Activated T-cell treated with anti-CD3 and anti-CD28 coated beads, Interleukin-2, amount 50 U/mL, for 4 hours (primary cell): ENCODE measurements around the gene KRT86. TPM values are rescaled to one million over a fixed set of nuclear protein-coding genes. Genes with fewer than 3 reads are reported as not detected.
A peak's percentile ranks its signal among the peaks of the same experiment; 100 is the strongest.

Experiments
- ATAC-seq, 2 donors: fragments of 200-7000 bp; cut with Tn5 transposase; one replicate each; pipeline ENCODE4 v1.10.0; 2021
- DNase-seq: peaks from one replicate; pipeline ENCODE4 v3.0.0-alpha.2; 2020
- H3K27me3 Mint-ChIP-seq: one replicate; pipeline ENCODE4 v1.8.0; 2021; ENCODE audit warnings: low read depth, mixed read lengths
- H3K36me3 Mint-ChIP-seq: one replicate; pipeline ENCODE4 v1.8.0; 2022; ENCODE audit warnings: mixed read lengths; ENCODE audit not compliant: insufficient read depth
- H3K4me1 Mint-ChIP-seq: one replicate; pipeline ENCODE4 v1.8.0; 2021; ENCODE audit warnings: low read depth, mixed read lengths
- H3K4me3 Mint-ChIP-seq: one replicate; pipeline ENCODE4 v1.8.0; 2021; ENCODE audit warnings: mild to moderate bottlenecking, moderate library complexity, mixed read lengths
- H3K9me3 Mint-ChIP-seq: one replicate; pipeline ENCODE4 v1.8.0; 2021; ENCODE audit warnings: mixed read lengths
- total RNA-seq, 3 donors: library from RNA; stranded (reverse); gene quantifications; one replicate each; pipeline ENCODE4 v1.2.1, GENCODE V29; 2021

Gene KRT86
- total RNA-seq, result not detected

DNA sequence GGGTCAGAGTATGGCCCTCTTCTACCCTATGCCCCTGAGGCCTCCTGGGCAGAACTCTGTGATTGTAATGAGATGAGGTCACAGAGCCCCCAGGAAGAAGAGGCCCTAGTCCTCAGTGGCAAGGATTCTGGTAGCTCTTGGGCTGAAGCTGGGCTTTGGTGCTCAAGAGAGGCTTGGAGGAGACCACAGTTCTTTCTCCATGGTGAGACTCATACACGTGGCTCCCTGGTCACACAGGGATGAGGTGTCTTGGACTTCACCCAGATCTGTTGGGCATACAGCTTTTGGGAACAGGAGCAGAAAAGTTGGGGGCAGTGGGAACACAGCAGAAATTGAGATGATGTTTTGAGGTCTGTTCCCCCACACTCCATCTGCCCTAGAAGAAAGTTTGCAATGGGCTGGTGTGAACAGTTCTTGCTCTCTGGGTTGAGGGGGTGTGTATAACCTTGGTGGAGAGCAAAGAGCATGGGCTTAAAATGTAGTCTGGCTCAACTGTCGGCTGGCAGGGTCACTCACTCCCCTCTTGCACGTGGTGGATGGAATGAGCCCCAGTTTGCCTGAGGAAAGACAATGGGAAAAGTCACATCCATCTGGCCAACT is at the start of gene KRT86:
TSS of gene KRT86 (plus strand) at position 125 of the 600 bp plus-strand sequence. CDS start 27,272 bp downstream, outside the sequence.
- H3K4me1 Mint-ChIP-seq, result peaks cover 7% of the 10 kb centered on the region
- DNase-seq, result no peak

DNA sequence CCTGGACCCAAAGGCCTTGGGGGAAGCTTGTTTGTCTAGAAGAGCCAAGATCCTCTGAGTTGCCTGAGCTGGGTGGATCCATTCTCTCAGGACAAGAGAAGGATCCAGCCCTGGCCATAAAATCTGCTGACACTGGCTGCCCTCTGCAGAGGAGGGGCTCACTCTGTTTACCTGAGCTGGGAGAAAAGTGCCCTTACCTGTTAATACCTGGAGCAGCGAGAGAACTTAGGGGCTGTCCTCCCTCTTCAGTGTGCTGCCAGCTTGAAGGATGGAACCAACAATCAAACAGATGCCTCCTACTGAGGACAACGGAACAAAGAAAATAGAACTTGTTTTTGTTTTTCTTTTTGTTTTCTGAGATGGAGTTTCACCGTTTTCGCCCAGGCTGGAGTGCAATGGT is 48.7 kb upstream of the KRT86 start:
- Mint-ChIP-seq H3K27me3 (peaks cover 43% of the 10 kb centered on the region), H3K4me1 (peaks cover 16% of the 10 kb centered on the region), H3K4me3 (no peak overlapping the region), H3K36me3 (no peaks in the 10 kb centered on the region), H3K9me3 (no peaks in the 10 kb centered on the region)
- DNase-seq (no peak), ATAC-seq (no peak)

More for the DNA sequence above, at the start of gene KRT86:
- Mint-ChIP-seq H3K27me3 (peaks cover 38% of the 10 kb centered on the region), H3K4me3 (no peak within 1 kb of the TSS), H3K9me3 (no peaks in the 10 kb centered on the region), H3K36me3 (no peaks in the 10 kb centered on the region)
- ATAC-seq, result no peak

- H3K9me3 Mint-ChIP-seq, result no peaks in the 10 kb centered on the region
- DNase-seq (no peak), ATAC-seq (no peak)
- H3K36me3 Mint-ChIP-seq, result no peaks in the 10 kb centered on the region
- peaks cover 40% of the 10 kb centered on the region for H3K27me3 Mint-ChIP-seq
- H3K4me3 Mint-ChIP-seq, result no peak overlapping the region
- H3K4me1 Mint-ChIP-seq, result peaks cover 11% of the 10 kb centered on the region
Observed at GRCh38 chr12:52226446-52226845, 48.0 kb upstream of the KRT86 start.

GRCh38 chr12:52227606-52228166 is 46.8 kb upstream of the KRT86 start:
- DNase-seq (no peak), ATAC-seq (no peak)
- peaks cover 6% of the 10 kb centered on the region for H3K4me1 Mint-ChIP-seq
- peaks cover 50% of the 10 kb centered on the region for H3K27me3 Mint-ChIP-seq
- H3K9me3 Mint-ChIP-seq, result no peaks in the 10 kb centered on the region
- no peak overlapping the region for H3K4me3 Mint-ChIP-seq
- H3K36me3 Mint-ChIP-seq, result no peaks in the 10 kb centered on the region

- no peaks in the 10 kb centered on the region for H3K9me3 Mint-ChIP-seq
Observed at GRCh38 chr12:52228366-52228765, 46.1 kb upstream of the KRT86 start.

DNA sequence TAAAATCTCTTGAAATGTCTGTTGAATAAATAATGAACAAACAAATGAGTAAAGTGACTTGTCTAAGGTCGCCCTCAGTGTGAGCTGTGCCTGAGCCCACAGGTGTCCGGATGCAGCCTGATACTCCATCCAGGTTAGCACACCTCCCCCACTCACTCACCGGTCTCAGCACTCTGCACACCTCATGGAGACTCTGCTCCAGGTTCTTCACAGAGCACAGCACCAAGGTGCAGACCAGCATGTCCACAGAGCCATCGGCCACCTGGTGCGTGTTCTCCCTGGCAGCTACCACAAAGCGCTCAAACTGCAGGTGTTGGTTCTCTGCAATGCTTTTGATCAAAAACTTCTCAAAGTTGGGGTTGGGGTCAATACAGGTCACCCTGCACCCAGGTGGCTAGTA is 45.5 kb upstream of the KRT86 start:
- peaks cover 5% of the 10 kb centered on the region for H3K4me1 Mint-ChIP-seq
- H3K36me3 Mint-ChIP-seq, result no peaks in the 10 kb centered on the region
- no peak for ATAC-seq
- no peaks in the 10 kb centered on the region for H3K9me3 Mint-ChIP-seq
- H3K27me3 Mint-ChIP-seq, result peaks cover 52% of the 10 kb centered on the region
- no peak for DNase-seq
- no peak overlapping the region for H3K4me3 Mint-ChIP-seq

More at GRCh38 chr12:52228366-52228765, 46.1 kb upstream of the KRT86 start:
- Mint-ChIP-seq H3K36me3 (no peaks in the 10 kb centered on the region), H3K4me1 (peaks cover 6% of the 10 kb centered on the region), H3K27me3 (peaks cover 51% of the 10 kb centered on the region), H3K4me3 (no peak overlapping the region)
- DNase-seq (no peak), ATAC-seq (no peak)

DNA sequence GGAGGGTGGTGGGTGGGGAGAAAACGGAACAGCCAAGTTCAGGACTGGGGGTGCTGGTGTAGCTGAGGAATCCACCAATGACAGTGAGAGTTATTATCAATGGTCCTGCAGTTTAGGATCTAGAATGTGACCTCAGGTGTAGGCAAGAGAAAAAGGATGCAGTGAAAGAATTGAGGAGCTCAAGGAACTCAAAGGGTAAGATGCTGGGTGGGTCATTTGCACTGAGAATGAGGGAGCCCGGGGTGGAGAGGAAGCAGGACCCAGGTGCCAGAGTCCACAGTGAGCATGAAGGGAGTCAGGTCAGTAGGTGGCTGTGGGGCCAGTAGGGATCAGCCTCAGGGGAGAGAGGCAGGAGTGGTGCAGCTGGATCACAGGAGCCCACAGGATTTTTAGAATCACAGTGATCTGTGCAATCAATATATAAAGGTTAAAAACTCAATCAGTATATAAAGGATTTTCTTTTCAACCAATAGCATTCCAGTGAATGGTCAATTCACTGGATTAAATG is 44.6 kb upstream of the KRT86 start:
- Mint-ChIP-seq H3K36me3 (no peaks in the 10 kb centered on the region), H3K4me3 (no peak overlapping the region), H3K9me3 (no peaks in the 10 kb centered on the region), H3K27me3 (peaks cover 51% of the 10 kb centered on the region), H3K4me1 (no peaks in the 10 kb centered on the region)
- ATAC-seq (no peak), DNase-seq (no peak)

- H3K36me3 Mint-ChIP-seq, result no peaks in the 10 kb centered on the region
- DNase-seq (no peak), ATAC-seq (no peak)
- H3K27me3 Mint-ChIP-seq, result peaks cover 53% of the 10 kb centered on the region
- no peaks in the 10 kb centered on the region for H3K4me1 Mint-ChIP-seq
- no peaks in the 10 kb centered on the region for H3K9me3 Mint-ChIP-seq
- H3K4me3 Mint-ChIP-seq, result no peak overlapping the region
Observed at GRCh38 chr12:52230364-52231281, 43.8 kb upstream of the KRT86 start.

DNA sequence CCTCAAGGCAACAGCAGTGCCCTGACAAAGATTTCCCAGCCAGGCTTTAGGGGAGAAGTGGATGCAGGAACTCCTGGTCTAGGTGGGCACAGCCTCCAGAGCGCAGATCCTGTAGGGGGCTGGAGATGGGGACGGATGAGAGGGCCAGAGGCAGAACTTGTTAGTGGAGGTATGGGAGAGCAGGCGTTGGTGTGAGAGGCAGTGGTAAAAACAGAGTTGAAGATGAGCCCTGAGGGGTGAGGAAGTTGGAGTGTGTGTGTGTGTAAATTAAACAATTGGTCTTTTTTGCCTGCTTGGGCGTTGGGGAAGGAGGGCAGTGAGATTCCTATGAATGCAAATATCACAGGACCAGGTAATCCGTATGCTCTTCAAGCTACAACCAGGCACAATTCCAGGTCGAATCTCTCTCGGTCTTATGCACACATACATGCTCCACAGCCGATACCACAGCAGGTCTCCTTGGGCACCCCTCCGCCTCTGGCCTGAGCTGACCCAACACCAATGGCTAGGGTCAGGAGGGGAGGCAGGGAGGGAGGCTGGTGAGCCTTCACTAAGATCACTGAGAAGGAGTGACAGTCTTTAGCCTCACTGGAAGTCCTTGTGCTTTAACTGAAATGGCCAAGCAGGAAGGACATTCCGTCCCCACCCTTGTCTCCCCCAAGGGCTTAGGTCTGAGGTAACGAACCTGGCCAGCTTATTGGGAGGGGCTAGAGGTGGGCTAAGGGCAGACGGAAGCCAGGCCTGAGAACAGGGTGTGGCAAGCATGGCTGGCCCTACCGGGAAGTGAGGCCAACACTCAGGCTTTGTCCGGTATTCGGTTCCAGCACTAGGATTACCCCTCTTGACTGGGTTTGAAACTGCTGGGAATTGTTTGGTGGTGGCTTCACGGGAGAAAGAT is 42.9 kb upstream of the KRT86 start:
- Mint-ChIP-seq H3K4me1 (no peaks in the 10 kb centered on the region), H3K4me3 (no peak overlapping the region), H3K36me3 (no peaks in the 10 kb centered on the region), H3K9me3 (no peaks in the 10 kb centered on the region), H3K27me3 (peaks cover 48% of the 10 kb centered on the region)
- DNase-seq (no peak), ATAC-seq (no peak)

GRCh38 chr12:52232203-52232673 is 42.2 kb upstream of the KRT86 start:
- Mint-ChIP-seq H3K4me1 (no peaks in the 10 kb centered on the region), H3K36me3 (no peaks in the 10 kb centered on the region), H3K27me3 (peaks cover 48% of the 10 kb centered on the region), H3K9me3 (no peaks in the 10 kb centered on the region), H3K4me3 (no peak overlapping the region)
- DNase-seq (no peak), ATAC-seq (no peak)

DNA sequence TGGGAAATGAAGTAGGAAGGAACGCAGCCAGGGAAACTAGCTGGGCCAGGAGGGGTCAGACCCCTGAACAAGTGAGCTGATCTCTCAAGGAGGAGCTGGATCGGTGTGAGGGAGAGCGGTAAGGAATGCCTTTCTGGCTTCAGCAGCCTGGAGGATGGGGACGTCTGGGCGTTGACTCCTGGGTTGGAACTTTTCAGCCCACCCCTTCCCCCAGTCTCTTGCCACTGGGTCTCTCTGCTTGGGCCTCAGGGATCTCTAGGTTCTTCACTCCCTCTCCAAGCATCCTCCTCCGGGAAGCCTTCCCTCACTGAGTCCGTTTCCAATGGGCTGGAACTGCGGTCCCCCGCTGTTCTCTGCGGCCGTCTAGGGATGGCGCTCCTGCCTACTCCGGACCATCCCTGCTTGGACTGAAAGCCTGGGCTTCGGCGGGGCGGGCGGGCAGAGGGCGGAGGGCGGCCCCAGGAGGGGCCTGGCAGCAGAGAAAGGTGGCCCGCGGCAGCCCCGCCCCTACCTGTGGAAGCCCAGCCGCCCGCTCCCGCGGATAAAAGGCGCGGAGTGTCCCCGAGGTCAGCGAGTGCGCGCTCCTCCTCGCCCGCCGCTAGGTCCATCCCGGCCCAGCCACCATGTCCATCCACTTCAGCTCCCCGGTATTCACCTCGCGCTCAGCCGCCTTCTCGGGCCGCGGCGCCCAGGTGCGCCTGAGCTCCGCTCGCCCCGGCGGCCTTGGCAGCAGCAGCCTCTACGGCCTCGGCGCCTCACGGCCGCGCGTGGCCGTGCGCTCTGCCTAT is 41.6 kb upstream of the KRT86 start, which contains the start of gene KRT7:
TSS of gene KRT7 (plus strand) at position 570 of the 788 bp plus-strand sequence. CDS start at position 624, 54 bp downstream.
- no peaks in the 10 kb centered on the region for H3K4me1 Mint-ChIP-seq
- no peak within 1 kb of the TSS for H3K4me3 Mint-ChIP-seq
- H3K27me3 Mint-ChIP-seq, result peaks cover 48% of the 10 kb centered on the region
- H3K9me3 Mint-ChIP-seq, result no peaks in the 10 kb centered on the region
- H3K36me3 Mint-ChIP-seq, result no peaks in the 10 kb centered on the region
- DNase-seq, result no peak
- peak in 1 of 2 donors; percentile 38 for ATAC-seq

GRCh38 chr12:52233462-52234207 is 40.8 kb upstream of the KRT86 start:
- no peaks in the 10 kb centered on the region for H3K9me3 Mint-ChIP-seq
- H3K36me3 Mint-ChIP-seq, result no peaks in the 10 kb centered on the region
- H3K4me1 Mint-ChIP-seq, result no peaks in the 10 kb centered on the region
- DNase-seq (no peak), ATAC-seq (no peak)
- H3K4me3 Mint-ChIP-seq, result no peak overlapping the region
- peaks cover 48% of the 10 kb centered on the region for H3K27me3 Mint-ChIP-seq
